ENCODE data around the gene MMP25.

MMP25 gene

DNA sequence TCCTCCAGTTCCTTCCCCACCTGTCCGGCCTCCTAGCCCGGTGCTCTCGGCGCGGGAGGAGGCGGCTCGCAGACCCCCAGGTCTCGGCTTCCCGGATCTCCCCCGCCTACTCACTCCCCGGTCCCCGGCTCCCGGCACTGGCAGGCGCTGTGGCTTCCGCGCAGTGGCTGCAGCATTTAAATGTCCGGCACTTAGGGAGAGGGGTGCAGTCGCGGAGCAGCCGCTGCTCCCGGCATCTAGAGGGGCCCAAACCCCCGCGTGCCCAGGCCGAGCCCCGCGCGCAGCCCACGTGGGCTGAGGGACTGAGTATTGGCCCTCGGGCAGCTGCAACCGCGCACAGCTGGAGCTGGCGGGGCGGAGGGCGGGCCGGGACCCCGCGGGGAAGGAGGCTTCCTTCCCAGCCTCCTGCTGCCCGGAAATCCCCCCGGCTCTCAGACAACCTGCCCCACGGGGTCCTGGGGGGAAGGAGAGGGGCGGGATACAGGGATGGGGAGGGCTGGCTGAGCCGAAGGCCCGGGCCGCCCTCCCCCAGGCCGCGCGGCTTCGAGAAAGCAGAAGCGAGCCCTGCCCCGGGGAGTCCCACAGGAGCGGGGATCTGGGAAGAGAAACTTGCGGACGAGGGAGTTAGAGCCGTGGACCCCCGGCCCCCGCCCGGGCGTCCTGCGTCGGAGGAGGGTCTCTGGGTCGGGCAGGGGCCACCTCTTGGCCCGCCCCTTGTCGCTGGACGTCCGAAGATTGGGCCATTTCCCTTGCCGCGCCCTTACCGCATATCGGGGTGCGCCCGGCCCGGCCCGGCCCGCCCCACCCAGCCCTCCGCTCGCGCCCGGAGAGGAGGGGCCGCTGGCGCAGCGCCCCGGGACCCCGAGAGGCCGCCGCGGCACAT lies at the start of gene MMP25:
MMP25 (plus strand) TSS at position 804 of the 883 bp plus-strand sequence. CDS start 357 bp downstream, outside the sequence.
- no peak for FAIRE-seq

DNA sequence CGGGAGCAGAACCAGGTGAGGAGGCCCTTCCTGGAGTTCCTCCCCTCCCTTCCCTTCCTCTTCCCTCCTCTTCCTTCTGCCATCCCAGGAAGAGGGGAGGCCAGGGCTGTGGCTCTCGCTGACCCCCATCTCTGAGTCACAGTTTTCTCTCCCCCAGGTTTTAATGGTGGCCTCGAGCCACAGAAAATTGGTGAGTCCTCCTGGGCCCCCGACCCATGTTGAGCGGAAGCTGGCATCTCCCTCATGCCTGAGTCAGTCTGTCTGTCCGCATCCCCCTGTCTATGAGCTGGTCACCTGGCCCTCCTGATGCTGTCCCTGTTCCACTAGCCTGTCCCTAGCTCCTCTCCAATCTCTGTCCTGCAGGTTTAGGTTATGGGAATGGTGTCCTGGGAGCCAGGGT lies 46.4 kb upstream of the MMP25 start:
- FAIRE-seq, result no peak

DNA sequence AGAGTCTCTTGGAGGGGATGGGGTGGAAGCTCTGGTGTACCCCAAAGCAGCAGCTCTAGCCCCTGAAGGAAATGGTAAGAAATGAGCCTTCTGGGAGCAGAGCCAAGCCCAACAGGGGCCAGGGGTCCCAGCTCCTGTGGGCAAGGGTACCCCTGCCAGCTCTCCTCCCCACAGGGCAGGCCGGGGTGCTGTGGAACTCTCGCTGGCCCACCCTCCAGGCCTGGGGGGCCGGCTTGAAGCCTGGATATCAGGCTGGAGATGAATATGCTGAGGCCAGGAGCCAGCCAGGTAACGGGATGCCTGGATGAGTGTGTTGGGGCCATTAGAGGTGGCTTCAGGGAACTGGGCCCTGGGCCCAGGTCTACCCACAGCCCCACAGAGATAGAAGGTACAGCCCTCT lies 45.8 kb upstream of the MMP25 start:
- no peak for FAIRE-seq

DNA sequence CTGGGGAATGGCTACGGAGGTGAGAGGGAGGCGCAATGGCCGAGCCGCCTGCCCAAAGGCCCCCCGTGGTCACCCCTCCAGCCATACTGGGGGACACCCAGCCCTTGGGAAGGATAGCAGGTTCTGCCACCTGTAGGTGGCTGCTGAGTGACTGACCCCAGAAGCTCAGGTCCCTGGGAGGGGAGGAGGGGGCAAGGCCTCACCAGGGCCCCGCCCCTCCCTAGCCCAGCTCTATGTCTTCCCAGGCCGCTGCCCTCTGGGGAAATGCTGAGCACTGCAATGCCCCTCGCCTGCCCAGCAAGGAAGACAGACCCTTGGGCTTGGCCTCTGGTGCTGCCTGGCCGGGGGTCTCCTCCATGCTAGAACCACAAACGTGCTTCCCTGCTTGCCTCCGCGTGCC lies 45.0 kb upstream of the MMP25 start:
- no peak for FAIRE-seq

DNA sequence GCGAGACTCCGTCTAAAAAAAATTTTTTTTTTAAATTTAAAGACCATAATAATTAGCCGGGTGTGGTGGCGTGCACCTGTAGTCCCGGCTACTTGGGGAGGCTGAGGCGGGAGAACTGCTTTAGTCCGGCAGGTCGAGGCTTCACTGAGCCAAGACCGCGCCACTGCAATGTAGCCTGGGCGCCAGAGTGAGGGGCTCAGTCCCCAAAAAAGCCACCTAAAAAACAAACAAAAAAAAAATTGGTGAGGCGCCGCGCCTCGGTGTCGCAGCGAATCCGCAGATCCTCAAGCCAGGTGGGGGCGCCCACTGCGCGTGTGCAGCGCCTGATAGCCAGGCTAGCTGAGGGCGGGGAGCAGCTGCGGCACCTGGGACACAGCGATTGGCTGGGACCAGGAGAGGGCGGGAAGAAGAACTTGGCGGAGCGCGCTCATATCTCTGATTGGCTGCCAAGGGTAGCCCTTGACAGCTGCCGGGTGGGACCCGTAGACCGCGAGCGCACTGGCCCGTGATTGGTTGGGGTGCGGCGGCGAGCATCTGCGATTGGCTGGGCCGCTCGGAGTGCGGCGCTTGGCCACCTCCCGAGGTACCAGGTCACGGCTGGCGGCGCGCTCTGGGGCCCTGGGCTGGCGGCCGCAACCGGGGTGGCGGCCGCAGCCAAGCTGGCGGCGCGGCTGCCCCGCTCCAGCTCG lies 42.6 kb upstream of the MMP25 start:
- FAIRE-seq, result no peak

- FAIRE-seq, result no peak
Measured at GRCh38 chr16:3004319-3004718, 42.0 kb upstream of the MMP25 start.

DNA sequence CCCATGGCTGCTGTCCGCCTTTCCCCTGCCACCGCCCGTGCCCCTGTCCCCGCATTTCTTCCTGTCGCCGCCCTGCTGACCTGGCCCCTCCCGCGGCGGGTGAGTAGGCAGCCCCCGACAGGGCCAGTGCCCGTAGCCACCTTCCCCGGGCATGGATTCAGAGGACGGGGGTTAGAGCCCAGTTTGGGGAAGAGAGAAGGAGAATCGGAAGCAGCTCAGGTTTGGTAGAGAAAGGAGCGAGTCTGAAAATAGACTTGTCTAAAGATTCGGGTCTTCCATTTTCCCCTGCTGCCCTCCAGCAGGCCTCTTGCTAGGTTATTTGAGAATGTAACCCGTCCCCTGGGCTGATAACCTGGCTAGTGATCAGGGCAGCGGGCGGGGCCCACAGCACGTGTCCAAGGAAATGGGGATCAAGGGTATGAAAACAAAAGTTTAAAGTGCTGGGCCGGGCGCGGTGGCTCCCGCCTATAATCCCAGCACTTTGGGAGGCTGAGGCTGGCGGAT lies 41.5 kb upstream of the MMP25 start:
- FAIRE-seq, result no peak

- FAIRE-seq, result no peak
Measured at GRCh38 chr16:3007059-3007956, 39.1 kb upstream of the MMP25 start.

DNA sequence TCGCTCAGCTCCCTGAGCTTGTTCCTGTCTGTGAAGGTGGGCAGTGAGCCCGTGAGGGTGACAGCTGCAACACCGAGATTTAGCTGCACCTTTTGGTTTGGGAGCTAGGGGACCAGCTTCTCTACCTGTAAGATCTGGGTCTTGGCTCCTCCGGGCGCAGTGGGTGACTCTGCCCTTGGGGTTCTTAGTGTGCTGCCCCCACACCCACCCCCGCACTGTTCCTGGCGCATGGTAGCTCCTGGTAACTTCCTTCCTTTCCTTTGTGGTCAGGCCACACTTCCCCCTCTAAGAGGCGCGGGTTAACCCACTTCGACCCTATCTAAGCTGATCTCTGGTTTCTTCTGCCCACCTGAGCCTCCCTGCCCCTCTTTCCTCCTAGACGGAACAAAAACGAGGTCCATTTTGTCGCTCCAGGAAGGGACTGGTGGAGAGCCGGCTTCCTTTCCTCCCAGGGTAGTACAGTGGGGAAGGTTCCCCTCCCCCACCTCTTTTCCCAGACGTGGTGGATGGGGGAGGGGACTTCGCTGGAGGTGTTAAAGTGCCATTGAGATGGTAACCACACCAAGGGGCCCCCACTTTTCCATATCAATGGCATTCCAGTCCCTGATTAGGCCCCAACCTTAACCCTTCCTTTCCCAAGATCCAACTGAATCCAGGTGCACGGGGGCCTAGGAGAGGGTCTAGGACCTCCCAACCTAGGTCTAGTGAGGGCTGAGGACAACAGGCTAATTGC lies 38.2 kb upstream of the MMP25 start:
- FAIRE-seq, result no peak

DNA sequence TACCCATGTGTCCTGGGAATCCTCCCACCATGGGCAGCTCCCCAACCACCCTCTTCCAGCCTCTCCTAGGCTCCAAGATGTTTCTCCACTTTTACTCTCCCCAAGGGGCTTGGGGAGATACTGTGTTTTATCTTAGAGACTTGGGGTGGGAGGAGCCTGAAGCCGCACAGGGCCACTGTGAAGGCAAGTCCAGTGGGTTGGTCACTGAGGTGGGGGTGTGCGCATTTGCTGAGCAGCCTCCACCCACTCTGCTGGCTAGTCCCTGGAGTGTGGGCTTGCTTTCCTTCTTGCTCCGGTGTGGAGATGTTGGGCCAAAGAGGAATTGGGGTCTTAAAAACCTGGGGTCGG lies 37.7 kb upstream of the MMP25 start:
- FAIRE-seq, result no peak

DNA sequence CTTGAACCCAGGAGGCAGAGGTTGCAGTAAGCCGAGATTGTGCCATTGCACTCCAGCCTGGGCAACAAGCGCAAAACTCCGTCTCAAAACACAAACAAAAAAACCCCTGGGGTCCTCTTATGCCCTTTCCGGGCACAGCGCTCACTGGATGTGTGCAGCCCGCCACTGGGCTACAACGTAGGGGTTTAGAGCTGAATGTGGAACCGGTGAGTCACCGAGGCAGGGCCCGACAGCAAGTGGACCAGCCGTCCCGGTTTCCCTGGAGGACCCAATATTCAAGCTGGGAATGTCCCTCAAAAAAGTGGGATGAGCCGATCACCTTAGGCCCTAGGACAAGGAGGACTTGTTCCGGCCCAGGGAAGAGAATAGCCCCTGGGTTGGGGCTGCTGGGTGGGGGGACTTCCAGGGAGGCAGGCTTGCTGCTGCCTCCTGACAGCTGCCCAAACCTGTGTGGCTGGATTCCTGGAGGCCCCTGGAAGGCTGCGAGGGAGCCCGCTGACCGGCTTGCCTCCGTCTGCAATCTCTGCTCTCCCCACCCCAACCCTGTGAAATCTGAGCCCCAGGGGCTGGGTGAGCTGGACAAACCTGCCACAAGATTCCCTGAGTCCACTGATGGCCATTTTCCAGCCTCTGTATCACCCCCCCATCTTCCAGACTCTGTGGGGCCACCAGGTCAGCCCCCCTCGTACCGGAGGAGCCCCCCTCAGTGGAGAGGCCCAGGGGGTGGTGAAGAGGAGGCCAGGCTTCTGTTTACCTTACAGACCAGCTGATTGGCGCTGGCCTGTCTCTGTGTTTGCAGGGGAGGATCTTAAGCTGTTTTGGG lies 36.6 kb upstream of the MMP25 start:
- no peak for FAIRE-seq

GRCh38 chr16:3010510-3010909 lies 35.9 kb upstream of the MMP25 start:
- no peak for FAIRE-seq

- FAIRE-seq, result no peak
Measured at GRCh38 chr16:3012246-3012645, 34.1 kb upstream of the MMP25 start.

GRCh38 chr16:3012828-3013420 lies 33.4 kb upstream of the MMP25 start, which contains the start of gene CLDN9:
CLDN9 (plus strand) TSS chr16:3012923; CDS start chr16:3013363, 440 bp downstream.
- FAIRE-seq, result no peak

GRCh38 chr16:3013491-3013951 lies 32.8 kb upstream of the MMP25 start:
- no peak for FAIRE-seq

DNA sequence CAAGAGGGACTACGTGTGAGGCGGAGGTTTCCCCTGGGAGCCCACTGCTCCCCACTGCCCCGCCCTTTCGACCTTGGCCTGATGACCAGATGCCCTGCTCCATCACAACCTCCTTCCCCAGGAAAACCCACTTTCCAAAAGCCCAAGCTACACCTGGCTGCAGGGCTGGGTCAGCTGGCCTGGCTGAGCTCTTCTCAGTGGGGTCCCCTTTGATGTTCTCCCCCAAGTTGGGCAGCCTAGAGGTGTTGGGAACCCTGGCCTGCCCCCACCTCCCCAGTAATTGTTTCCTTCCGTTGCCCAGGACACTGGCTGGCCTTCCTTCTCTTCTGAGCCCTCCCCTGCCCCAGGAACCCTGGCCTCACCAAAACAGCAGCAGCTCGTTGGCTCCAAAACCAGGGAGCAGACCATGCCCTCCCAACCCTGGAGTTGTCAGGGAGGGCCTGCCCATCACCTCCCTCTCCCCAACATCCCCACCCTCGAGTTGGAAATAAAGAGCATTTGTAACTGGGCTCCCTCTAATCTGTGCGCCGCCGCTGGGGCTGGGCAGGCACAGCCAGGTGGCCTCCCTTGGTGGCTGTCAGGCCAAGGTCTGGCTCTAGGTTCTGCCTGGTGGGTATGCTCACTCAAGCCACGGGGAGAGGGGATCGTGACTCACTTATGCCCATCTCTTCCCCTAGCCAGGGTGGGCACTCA lies 32.2 kb upstream of the MMP25 start:
- FAIRE-seq, result no peak

GRCh38 chr16:3014971-3015370 lies 31.4 kb upstream of the MMP25 start:
- no peak for FAIRE-seq

DNA sequence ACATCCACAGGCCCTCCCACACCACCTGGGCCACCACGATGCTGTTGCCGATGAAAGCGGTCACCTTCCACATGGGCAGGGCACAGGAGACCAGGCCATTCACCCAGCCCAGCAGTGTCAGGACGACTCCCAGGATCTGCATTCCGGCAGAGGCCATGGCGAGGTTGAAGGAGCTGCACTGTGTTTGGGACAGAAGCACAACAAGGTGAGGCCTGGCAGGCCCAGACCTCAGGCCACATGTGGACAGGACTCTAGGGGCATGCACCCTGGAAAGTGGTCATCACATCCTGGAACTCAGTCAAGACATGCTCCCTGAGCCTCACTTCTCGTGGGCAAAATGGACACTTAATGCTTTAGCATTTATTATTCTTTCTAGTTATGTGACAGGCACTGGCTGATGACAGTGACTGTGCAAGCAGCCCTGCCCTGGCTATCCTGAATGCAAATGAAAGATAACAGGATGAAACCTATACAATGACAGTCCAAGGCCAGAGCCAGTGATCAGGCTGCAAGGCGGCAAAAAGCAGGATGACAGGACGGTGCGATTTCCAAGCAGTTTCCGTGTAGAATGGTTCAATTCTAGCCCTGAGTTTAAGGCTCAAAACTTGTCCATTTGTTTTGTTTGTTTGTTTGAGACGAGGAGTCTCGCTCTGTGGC lies 30.4 kb upstream of the MMP25 start:
- FAIRE-seq, result no peak

- no peak for FAIRE-seq
Measured at GRCh38 chr16:3017344-3017743, 29.0 kb upstream of the MMP25 start.

Data from colon (tissue), 2 donors.